Ovary (tissue), 9 donors: ENCODE results near the gene IRX5. TPM values are rescaled to one million over a fixed set of nuclear protein-coding genes. Genes with fewer than 3 reads are reported as not detected.

ENCODE experiments used
- DNase-seq, 5 donors: peaks; one replicate each; pipeline ENCODE4 v3.0.0-alpha.2; 2019 to 2020
- H3K27ac ChIP-seq, 2 donors: fragments of 200-600 bp; one replicate each; pipeline versions ENCODE4 v1.5.1 to v1.8.0; 2019 to 2022
- H3K27me3 ChIP-seq: fragments of 200-600 bp; one replicate; pipeline ENCODE4 v1.8.0; 2022
- H3K36me3 ChIP-seq: fragments of 200-600 bp; sonication (generic); one replicate; pipeline ENCODE4 v1.5.1; 2019
- H3K4me1 ChIP-seq: one replicate; pipeline ENCODE4 v1.8.1; 2013; ENCODE audit warnings: mild to moderate bottlenecking, moderate library complexity; ENCODE audit not compliant: insufficient read depth
- H3K4me3 ChIP-seq: fragments of 200-600 bp; sonication (generic); one replicate; pipeline ENCODE4 v1.5.1; 2017
- H3K9me3 ChIP-seq, 2 donors: fragments of 200-600 bp in 1 of 2; sonication (generic) in 1 of 2; one replicate each; pipeline versions ENCODE4 v1.5.1 to v1.8.1; 2013 to 2019; ENCODE audit warnings: mild to moderate bottlenecking in 1 of 2, moderate library complexity in 1 of 2
- EP300 ChIP-seq: sonication (generic); formaldehyde crosslinking; IDR thresholded peaks from one replicate; pipeline ENCODE4 v1.6.1; 2017; ENCODE audit warnings: antibody characterized with exemption
- POLR2A ChIP-seq: fragments of 450-650 bp; IDR thresholded peaks from one replicate; pipeline ENCODE4 v1.6.1; 2017; ENCODE audit warnings: antibody characterized with exemption, mild to moderate bottlenecking, moderate library complexity
- WGBS, 3 donors: extraction: QIAGEN DNeasy Blood & Tissue Kit in 1 of 3; methylation state at CpG; one replicate each; pipeline versions ENCODE4 v1.1.5 to v1.1.7; 2013 to 2017; 5-methylcytosine and 5-hydroxymethylcytosine counted together
- intact Hi-C, 4 donors: fragments of 100-400 bp; cut with DNase I; formaldehyde crosslinking; loops; one replicate each; pipeline versions ENCODE4 v1.11.0 to v1.15.1; 2022 to 2023
- polyA plus RNA-seq, 2 donors: library from polyadenylated mRNA; stranded (reverse); fragments of 200-250 nt in 1 of 2; fragments of 350-450 nt in 1 of 2; fragmentation: Illumina TruSeq in 1 of 2; extraction: RNeasy Lipid Tissue Mini Kit (QIAGEN cat#74804) in 1 of 2; gene quantifications; one replicate each; pipeline ENCODE4 v1.2.3, GENCODE V29; 2013 to 2014
- total RNA-seq, 7 donors: library from RNA; depleted of rRNA in 2 of 7; stranded (reverse); fragments of >200 nt in 2 of 7; fragmentation: NEBNext Ultra II Directional in 3 of 7; extraction: Animal tissue kit (Norgen Biotek cat#: 25700) in 3 of 7; gene quantifications; one replicate each; pipeline versions ENCODE4 v1.1.0 to v1.2.4, GENCODE V29; 2016 to 2023
- TF ChIP-seq, protein P1 (sequence below), 3 donors: fragments of 450-650 bp in 2 of 3; fragments of 200-600 bp in 1 of 3; IDR thresholded peaks; one replicate each; pipeline versions ENCODE4 v1.5.1 to v1.8.0; 2016 to 2022; ENCODE audit warnings: antibody characterized with exemption in 3 of 3, mild to moderate bottlenecking in 1 of 3
- donor health status: DM: no; HTN: no; CAD: no; lungs with moderate emphysema.
- donor health status: DM: no; HTN: no; CAD: no.
- donor health status: Bipolar disorder and iron deficiency.
- donor health status: DM: yes; HTN: yes; CAD: no.
- donor health status: DM: no; HTN: no; CAD: no.
- donor health status: DM: yes; HTN: yes; CAD: no.

Gene IRX5
- total and polyA plus RNA-seq, 9 donors = 0.35 to 9.7 (median 0.88) TPM

DNA sequence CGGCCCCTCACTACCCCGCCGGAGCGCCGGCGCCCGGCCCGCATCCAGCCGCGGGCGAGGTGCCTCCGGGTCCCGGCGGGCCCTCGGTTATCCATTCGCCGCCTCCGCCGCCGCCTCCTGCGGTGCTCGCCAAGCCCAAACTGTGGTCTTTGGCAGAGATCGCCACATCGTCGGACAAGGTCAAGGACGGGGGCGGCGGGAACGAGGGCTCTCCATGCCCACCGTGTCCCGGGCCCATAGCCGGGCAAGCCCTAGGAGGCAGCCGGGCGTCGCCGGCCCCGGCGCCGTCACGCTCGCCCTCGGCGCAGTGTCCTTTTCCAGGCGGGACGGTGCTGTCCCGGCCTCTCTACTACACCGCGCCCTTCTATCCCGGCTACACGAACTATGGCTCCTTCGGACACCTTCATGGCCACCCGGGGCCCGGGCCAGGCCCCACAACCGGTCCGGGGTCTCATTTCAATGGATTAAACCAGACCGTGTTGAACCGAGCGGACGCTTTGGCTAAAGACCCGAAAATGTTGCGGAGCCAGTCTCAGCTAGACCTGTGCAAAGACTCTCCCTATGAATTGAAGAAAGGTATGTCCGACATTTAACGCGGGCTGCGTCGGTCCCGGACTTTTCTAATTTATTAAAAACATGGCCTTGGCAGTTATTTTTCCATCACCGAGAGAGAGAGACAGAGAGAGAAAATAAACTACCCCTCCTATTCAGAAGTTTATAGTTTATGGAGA, 2.8 kb downstream of the IRX5 start:
- DNase-seq = no peak
- Histone ChIP-seq H3K27me3 (no peaks in the 10 kb centered on the region), H3K36me3 (no peaks in the 10 kb centered on the region), H3K4me1 (peaks cover 6% of the 10 kb centered on the region), H3K27ac (no peak overlapping the region), H3K9me3 (no peaks in the 10 kb centered on the region), H3K4me3 (no peak overlapping the region)
- TF ChIP-seq POLR2A = no peak
- TF ChIP-seq EP300 = no peak
- TF ChIP-seq, protein P1, sequence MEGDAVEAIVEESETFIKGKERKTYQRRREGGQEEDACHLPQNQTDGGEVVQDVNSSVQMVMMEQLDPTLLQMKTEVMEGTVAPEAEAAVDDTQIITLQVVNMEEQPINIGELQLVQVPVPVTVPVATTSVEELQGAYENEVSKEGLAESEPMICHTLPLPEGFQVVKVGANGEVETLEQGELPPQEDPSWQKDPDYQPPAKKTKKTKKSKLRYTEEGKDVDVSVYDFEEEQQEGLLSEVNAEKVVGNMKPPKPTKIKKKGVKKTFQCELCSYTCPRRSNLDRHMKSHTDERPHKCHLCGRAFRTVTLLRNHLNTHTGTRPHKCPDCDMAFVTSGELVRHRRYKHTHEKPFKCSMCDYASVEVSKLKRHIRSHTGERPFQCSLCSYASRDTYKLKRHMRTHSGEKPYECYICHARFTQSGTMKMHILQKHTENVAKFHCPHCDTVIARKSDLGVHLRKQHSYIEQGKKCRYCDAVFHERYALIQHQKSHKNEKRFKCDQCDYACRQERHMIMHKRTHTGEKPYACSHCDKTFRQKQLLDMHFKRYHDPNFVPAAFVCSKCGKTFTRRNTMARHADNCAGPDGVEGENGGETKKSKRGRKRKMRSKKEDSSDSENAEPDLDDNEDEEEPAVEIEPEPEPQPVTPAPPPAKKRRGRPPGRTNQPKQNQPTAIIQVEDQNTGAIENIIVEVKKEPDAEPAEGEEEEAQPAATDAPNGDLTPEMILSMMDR (IDR thresholded peaks at IDR 0.05) = no peak
- WGBS, 3 donors = 24 to 36% (median 35%) methylated on average over 67 to 68 of the region's 68 CpGs
- intact Hi-C loops = loop anchor here in 1 of 4 donors (10.0 kb wide), 1 partner anchor 649 kb away; the partner anchor contains the start of gene IRX3

DNA sequence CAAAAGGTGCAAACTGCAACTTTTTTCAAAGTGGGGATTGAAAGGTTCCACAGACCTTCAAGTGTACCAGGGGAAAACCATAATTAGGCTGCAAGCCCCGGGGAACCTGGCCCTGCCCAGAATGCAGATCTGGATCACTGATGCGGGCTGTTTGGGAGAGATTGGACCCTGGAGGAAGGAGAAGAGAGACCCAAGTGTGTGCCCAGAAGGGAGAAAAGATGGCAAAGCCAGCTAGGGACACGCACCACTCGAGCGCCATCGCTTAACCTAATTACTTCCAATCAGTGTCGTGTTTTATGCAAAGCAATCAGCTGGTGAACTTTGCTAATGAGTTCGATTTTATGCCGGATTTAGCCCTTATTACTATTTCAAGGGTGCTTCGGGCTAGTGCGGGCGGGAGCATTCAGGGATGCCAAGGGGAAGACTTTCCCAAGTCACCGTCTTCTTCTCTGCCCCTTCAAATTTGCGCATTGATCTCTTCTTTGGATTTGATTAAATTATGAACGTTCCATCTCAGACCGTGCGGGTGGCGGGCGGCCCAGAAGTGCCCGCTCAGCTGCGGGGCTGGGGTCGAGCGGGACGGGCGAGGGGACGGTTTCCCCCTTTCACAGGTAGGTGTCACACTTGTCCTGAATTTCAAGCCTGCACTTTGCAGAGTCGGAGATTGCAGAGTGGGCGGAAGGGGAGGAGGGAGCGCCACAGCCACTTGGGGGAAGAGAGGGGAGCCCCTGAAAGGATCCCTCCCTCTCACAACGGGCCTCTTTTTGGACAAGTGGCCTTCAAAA, 4.0 kb downstream of the IRX5 start:
- Histone ChIP-seq H3K4me1 (peaks cover 5% of the 10 kb centered on the region), H3K4me3 (no peak overlapping the region), H3K36me3 (no peaks in the 10 kb centered on the region), H3K9me3 (no peaks in the 10 kb centered on the region), H3K27ac (no peak overlapping the region), H3K27me3 (no peaks in the 10 kb centered on the region)
- DNase-seq = no peak
- intact Hi-C loops = loop anchor here in 1 of 4 donors (10.0 kb wide), 1 partner anchor 650 kb away; the partner anchor contains the start of gene IRX3
- TF ChIP-seq POLR2A (no peak), EP300 (no peak)
- TF ChIP-seq, protein P1 (IDR thresholded peaks at IDR 0.05) = no peak
- WGBS, 3 donors = 33 to 55% (median 53%) methylated on average over 30 of the region's 30 CpGs

DNA sequence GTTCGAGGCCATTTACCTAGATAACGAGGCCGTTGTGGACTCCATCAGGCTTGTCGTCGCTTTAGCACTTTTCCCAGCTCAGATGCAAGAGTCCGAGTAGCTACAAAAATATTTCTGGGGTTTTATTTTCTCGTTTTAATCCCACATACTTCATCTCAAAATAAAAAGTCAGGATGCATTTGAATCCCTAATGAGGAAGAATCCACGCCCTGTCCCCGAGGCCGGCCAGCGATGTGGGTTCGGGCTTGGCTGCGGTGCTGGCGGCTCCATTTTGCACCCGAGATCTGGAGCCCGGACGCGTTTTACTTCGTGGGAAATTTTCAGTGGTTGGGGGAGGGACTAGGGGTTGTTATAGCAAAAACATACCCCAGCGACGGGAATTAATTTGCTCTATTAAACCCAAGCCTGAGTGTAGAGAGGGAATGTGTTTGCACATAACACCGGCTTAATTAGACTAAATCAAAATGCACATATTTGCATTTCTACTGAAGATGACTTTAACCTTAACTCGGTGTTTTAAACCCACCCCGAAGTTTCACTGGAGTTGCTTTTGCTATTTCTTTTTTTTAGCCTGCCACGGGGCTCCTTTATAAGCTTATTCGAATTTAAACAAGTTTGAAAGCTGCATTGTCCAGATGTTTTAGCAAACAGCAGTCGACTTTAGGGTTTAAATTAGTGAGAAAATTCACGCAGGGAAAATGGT, 4.8 kb downstream of the IRX5 start:
- H3K36me3 ChIP-seq = no peaks in the 10 kb centered on the region
- peaks cover 4% of the 10 kb centered on the region for H3K4me1 ChIP-seq
- TF ChIP-seq EP300 (no peak), POLR2A (no peak)
- TF ChIP-seq, protein P1 (IDR thresholded peaks at IDR 0.05) = no peak
- 29 to 42% (median 40%) methylated on average over 28 of the region's 28 CpGs for WGBS, 3 donors
- H3K27me3 ChIP-seq = no peaks in the 10 kb centered on the region
- no peak for DNase-seq
- H3K9me3 ChIP-seq = no peaks in the 10 kb centered on the region
- intact Hi-C loops = loop anchor here in 1 of 4 donors (10.0 kb wide), 1 partner anchor 651 kb away; the partner anchor contains the start of gene IRX3
- H3K4me3 ChIP-seq = no peak overlapping the region
- no peak overlapping the region for H3K27ac ChIP-seq
